NB4 (cell line): ENCODE data around the gene PPM1F.

Experiments
- DNase-seq: peaks from one replicate; pipeline ENCODE4 v3.0.0; 2010; ENCODE audit warnings: low read depth
- H3K4me3 ChIP-seq: one replicate; pipeline ENCODE4 v1.5.1; 2011; ENCODE audit warnings: mild to moderate bottlenecking, low read depth, low read length, moderate library complexity
- CTCF ChIP-seq: IDR thresholded peaks from one replicate; pipeline ENCODE4 v1.5.1; 2012; ENCODE audit warnings: low read depth, low read length
- MAX ChIP-seq: IDR thresholded peaks from 2 replicates; pipeline ENCODE4 v1.6.1; 2011; ENCODE audit warnings: low read depth, low read length
- MYC ChIP-seq: IDR thresholded peaks from 2 replicates; pipeline ENCODE4 v1.6.1; 2011; ENCODE audit warnings: low read depth, low read length
- POLR2A ChIP-seq: IDR thresholded peaks from 2 replicates; pipeline ENCODE4 v1.6.1; 2011; ENCODE audit warnings: mild to moderate bottlenecking; ENCODE audit not compliant: insufficient read length; ENCODE audit errors: extremely low read depth

PPM1F gene

GRCh38 chr22:21989049-21989448 lies 36.4 kb upstream of the PPM1F start:
- no peak overlapping the region for H3K4me3 ChIP-seq
- DNase-seq, result no peak
- no peak for TF ChIP-seq CTCF
- no peak for TF ChIP-seq POLR2A
- TF ChIP-seq MYC, result no peak
- no peak for TF ChIP-seq MAX

DNA sequence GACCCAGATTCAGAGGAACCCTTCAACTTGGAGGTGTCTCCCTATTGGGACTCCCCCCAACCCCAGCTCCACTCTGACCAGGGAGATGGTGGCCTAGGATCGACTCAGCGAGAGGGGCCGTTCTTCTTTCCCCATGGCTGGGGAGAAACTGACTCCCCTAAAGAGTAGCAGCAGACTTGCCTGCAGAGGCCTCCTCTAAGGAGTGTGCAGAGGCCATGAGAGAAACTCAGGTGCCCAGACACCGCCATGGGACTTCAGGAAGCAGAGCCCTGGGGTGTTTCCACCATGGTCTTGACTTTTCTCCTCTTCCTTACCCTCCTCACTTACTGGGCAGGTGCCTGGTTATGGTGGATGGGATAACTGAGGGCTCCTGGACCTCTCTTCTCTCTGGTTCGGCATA lies 32.6 kb upstream of the PPM1F start:
- H3K4me3 ChIP-seq, result no peak overlapping the region
- DNase-seq, result no peak
- no peak for TF ChIP-seq CTCF
- TF ChIP-seq MYC, result no peak
- TF ChIP-seq POLR2A, result no peak
- no peak for TF ChIP-seq MAX

GRCh38 chr22:21984793-21985192 lies 32.1 kb upstream of the PPM1F start:
- peak; percentile 40 for DNase-seq
- peak; percentile 27 for TF ChIP-seq CTCF
- TF ChIP-seq MYC, result no peak
- no peak for TF ChIP-seq POLR2A
- H3K4me3 ChIP-seq, result no peak overlapping the region

- peak; percentile 86 for DNase-seq
- TF ChIP-seq MYC (peak; percentile 46; the same call in 1 of the 2 replicates), POLR2A (peak; percentile 76), CTCF (no peak), MAX (peak; percentile 31; the same call in 1 of the 2 replicates)
- H3K4me3 ChIP-seq, result peak within 1 kb of the TSS; percentile 93
Observed at GRCh38 chr22:21982338-21982965, 29.8 kb upstream of the PPM1F start, which contains the start of gene TOP3B. Gene TOP3B (minus strand): TSS chr22:21982787. CDS start chr22:21975709, 7,078 bp downstream.

GRCh38 chr22:21981874-21982273 lies 29.2 kb upstream of the PPM1F start:
- no peak for DNase-seq
- H3K4me3 ChIP-seq, result peak overlapping the region; percentile 93
- no peak for TF ChIP-seq MYC

- no peak for DNase-seq
- TF ChIP-seq CTCF (no peak), MYC (no peak), MAX (no peak), POLR2A (no peak)
- no peak overlapping the region for H3K4me3 ChIP-seq
Observed at GRCh38 chr22:21980547-21980946, 27.9 kb upstream of the PPM1F start.
